Cardiac septum (tissue), 1 donor: ENCODE measurements around the gene HSPA9. TPM values are rescaled to one million over a fixed set of nuclear protein-coding genes. Genes with fewer than 3 reads are reported as not detected.

Source experiments
- DNase-seq: peaks from one replicate; pipeline ENCODE4 v3.0.0-alpha.2; 2020; ENCODE audit warnings: low spot score
- intact Hi-C: fragments of 100-400 bp; cut with DNase I; formaldehyde crosslinking; loops from one replicate; pipeline ENCODE4 v1.14.0; 2022
- long read RNA-seq: library from polyadenylated mRNA; unstranded; transcript quantifications from one replicate; pipeline ENCODE4 v2.0.0, GENCODE V29; 2021
- total RNA-seq: library from RNA; stranded (reverse); fragmentation: NEBNext Ultra II Directional; extraction: Animal tissue kit (Norgen Biotek cat#: 25700); gene quantifications from one replicate; pipeline ENCODE4 v1.2.1, GENCODE V29; 2021
- donor health status: DM: no; HTN: no; CAD: no.

Gene HSPA9
- total RNA-seq = 274 TPM
- long read RNA-seq, full-length matches to known transcripts = 493 of 569 reads
- long read RNA-seq, partial matches to known transcripts = 53 of 569 reads
- long read RNA-seq, other reads (novel, unspliced or antisense) = 23 of 569 reads

- peak; percentile 98 for DNase-seq
- intact Hi-C loops = loop anchor here (1.0 to 5.0 kb wide), 5 partner anchors 32 to 687 kb away; partner anchors contain the start of genes CTNNA1 and ETF1
These were observed at the start of gene HSPA9 for GRCh38 chr5:138575194-138576015. TSS of gene HSPA9 (minus strand) at chr5:138575401. CDS start at chr5:138575318, 83 bp downstream.

- intact Hi-C loops = no loop called here
- peak; percentile 44 for DNase-seq
These were observed 47.9 kb upstream of the HSPA9 start for GRCh38 chr5:138623053-138623452.

- DNase-seq = peak; percentile 24
- intact Hi-C loops = no loop called here
These were observed 46.9 kb upstream of the HSPA9 start for GRCh38 chr5:138622051-138622450.

GRCh38 chr5:138620663-138621224, 45.5 kb upstream of the HSPA9 start:
- intact Hi-C loops = no loop called here
- peak; percentile 10 for DNase-seq

- no peak for DNase-seq
- intact Hi-C loops = no loop called here
These were observed 41.3 kb upstream of the HSPA9 start for GRCh38 chr5:138616508-138616907.

GRCh38 chr5:138615461-138615860, 40.3 kb upstream of the HSPA9 start:
- intact Hi-C loops = no loop called here
- DNase-seq = no peak

GRCh38 chr5:138611678-138612218, 36.5 kb upstream of the HSPA9 start:
- no peak for DNase-seq
- intact Hi-C loops = no loop called here

- intact Hi-C loops = no loop called here
- DNase-seq = no peak
These were observed 35.9 kb upstream of the HSPA9 start for GRCh38 chr5:138610918-138611677.

- intact Hi-C loops = no loop called here
- DNase-seq = no peak
These were observed 35.3 kb upstream of the HSPA9 start for GRCh38 chr5:138610415-138610917.

GRCh38 chr5:138606378-138607064, 31.3 kb upstream of the HSPA9 start:
- intact Hi-C loops = no loop called here
- no peak for DNase-seq

- intact Hi-C loops = no loop called here
- no peak for DNase-seq
These were observed 30.2 kb upstream of the HSPA9 start for GRCh38 chr5:138605254-138605972.

GRCh38 chr5:138604176-138604785, 29.1 kb upstream of the HSPA9 start:
- DNase-seq = no peak
- intact Hi-C loops = no loop called here

- intact Hi-C loops = no loop called here
- DNase-seq = no peak
These were observed 28.2 kb upstream of the HSPA9 start for GRCh38 chr5:138603249-138603920.

GRCh38 chr5:138602371-138603000, 27.3 kb upstream of the HSPA9 start:
- no peak for DNase-seq
- intact Hi-C loops = no loop called here

- intact Hi-C loops = no loop called here
- DNase-seq = no peak
These were observed 26.2 kb upstream of the HSPA9 start for GRCh38 chr5:138601444-138601843.

GRCh38 chr5:138600446-138600845, 25.2 kb upstream of the HSPA9 start:
- intact Hi-C loops = no loop called here
- DNase-seq = no peak
